Effector memory CD4-positive, alpha-beta T cell (primary cell): ENCODE results near the gene LRFN2.

Experiments used
- DNase-seq, 3 donors: peaks; one replicate each; pipeline ENCODE4 v3.0.0-alpha.2; 2020
- H3K27ac ChIP-seq: 2 replicates; pipeline ENCODE4 v1.7.0; 2013; ENCODE audit warnings: mild to moderate bottlenecking, low read length, moderate library complexity; ENCODE audit not compliant: insufficient read depth, poor library complexity, severe bottlenecking
- H3K27me3 ChIP-seq: replicated peaks from 2 replicates; pipeline ENCODE4 v1.7.0; 2013; ENCODE audit warnings: mild to moderate bottlenecking, low read length; ENCODE audit not compliant: insufficient read depth, control insufficient read depth, poor library complexity, severe bottlenecking
- H3K36me3 ChIP-seq: 2 replicates; pipeline ENCODE4 v1.7.0; 2013; ENCODE audit warnings: mild to moderate bottlenecking, low read length, moderate library complexity; ENCODE audit not compliant: control insufficient read depth, insufficient read depth
- H3K4me1 ChIP-seq: 2 replicates; pipeline ENCODE4 v1.7.0; 2013; ENCODE audit warnings: low read length, mild to moderate bottlenecking; ENCODE audit not compliant: control insufficient read depth, insufficient read depth, poor library complexity, severe bottlenecking
- H3K4me3 ChIP-seq: 2 replicates; pipeline ENCODE4 v1.7.0; 2013; ENCODE audit warnings: low read length, low read depth, mild to moderate bottlenecking; ENCODE audit not compliant: insufficient read depth, poor library complexity, severe bottlenecking
- H3K9me3 ChIP-seq: 2 replicates; pipeline ENCODE4 v1.7.0; 2013; ENCODE audit warnings: mild to moderate bottlenecking, low read length, moderate library complexity; ENCODE audit not compliant: control insufficient read depth

LRFN2 gene

GRCh38 chr6:40343877-40344565 is 243.1 kb downstream of the LRFN2 start:
- H3K4me3 ChIP-seq, result no peak overlapping the region
- H3K4me1 ChIP-seq, result no peaks in the 10 kb centered on the region
- H3K36me3 ChIP-seq, result no peaks in the 10 kb centered on the region
- no peaks in the 10 kb centered on the region for H3K9me3 ChIP-seq
- no peaks in the 10 kb centered on the region for H3K27me3 ChIP-seq
- no peak overlapping the region for H3K27ac ChIP-seq
- no peak for DNase-seq

- no peak overlapping the region for H3K4me3 ChIP-seq
- H3K27ac ChIP-seq, result no peak overlapping the region
- H3K4me1 ChIP-seq, result no peaks in the 10 kb centered on the region
- H3K9me3 ChIP-seq, result no peaks in the 10 kb centered on the region
- no peak for DNase-seq
- H3K36me3 ChIP-seq, result no peaks in the 10 kb centered on the region
- H3K27me3 ChIP-seq, result no peaks in the 10 kb centered on the region
Observed at GRCh38 chr6:40343318-40343876, 243.8 kb downstream of the LRFN2 start.

- Histone ChIP-seq H3K4me3 (no peak overlapping the region), H3K27me3 (no peaks in the 10 kb centered on the region), H3K9me3 (no peaks in the 10 kb centered on the region), H3K27ac (no peak overlapping the region), H3K36me3 (no peaks in the 10 kb centered on the region), H3K4me1 (no peaks in the 10 kb centered on the region)
- no peak for DNase-seq
Observed at GRCh38 chr6:40342723-40343122, 244.4 kb downstream of the LRFN2 start.

DNA sequence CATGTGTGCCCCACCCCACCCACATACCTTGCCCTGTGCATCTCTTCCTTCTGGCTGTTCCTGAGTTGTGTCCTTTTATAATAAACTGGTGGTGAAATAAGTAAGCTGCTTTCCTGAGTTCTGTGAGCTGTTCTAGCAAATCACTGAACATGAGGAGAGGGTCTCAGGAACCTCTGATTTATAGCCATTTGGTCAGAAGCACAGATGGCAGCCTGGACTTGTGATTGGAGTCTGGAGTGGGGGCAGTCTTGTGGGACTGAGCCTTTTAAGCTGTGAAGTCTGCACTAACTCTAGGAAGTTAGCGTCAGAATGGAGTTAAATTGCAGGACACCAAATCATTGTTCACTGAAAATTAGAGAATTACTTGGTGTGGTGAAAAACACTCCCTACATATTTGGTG is 245.4 kb downstream of the LRFN2 start:
- Histone ChIP-seq H3K36me3 (no peaks in the 10 kb centered on the region), H3K27ac (no peak overlapping the region), H3K9me3 (no peaks in the 10 kb centered on the region), H3K4me3 (no peak overlapping the region), H3K4me1 (no peaks in the 10 kb centered on the region), H3K27me3 (no peaks in the 10 kb centered on the region)
- no peak for DNase-seq
